WI38 (cell line): ENCODE results near the gene FTH1.

Source experiments
- H3K4me3 ChIP-seq: 2 replicates; pipeline ENCODE4 v1.5.1; 2011; ENCODE audit warnings: low read depth, mild to moderate bottlenecking, control low read depth, low read length
- CTCF ChIP-seq: IDR thresholded peaks from 2 replicates; pipeline ENCODE4 v1.5.1; 2012; ENCODE audit warnings: low read depth, mild to moderate bottlenecking, control low read depth, low read length

Gene FTH1

DNA sequence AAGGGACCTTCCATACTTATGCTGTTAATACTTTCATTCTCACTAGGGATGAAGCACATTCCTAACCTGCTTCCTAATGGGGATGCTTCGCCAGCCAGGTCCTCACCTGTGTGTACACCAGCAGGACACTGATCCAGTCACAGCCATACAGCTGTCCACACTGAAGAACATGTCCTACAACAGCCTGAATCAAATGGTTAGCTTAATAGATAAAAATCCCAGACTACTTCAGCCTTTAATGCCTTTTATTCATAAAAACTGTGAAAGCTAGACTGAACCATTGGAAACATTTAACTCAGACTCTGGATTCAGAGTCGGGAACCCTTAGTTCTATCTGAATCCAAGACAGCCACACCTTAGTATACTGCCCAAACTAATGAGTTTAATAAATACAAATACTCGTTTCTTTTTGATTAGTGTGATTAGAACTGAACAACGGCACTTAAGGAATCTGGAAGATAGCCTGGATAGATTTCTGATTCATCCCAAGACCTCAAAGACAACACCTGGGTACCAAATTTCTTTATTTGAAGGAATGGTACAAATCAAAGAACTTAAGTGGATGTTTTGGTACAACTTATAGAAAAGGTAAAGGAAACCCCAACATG is 3.3 kb downstream of the FTH1 start:
- H3K4me3 ChIP-seq, result peak overlapping the region; percentile 100
- no peak for TF ChIP-seq CTCF

DNA sequence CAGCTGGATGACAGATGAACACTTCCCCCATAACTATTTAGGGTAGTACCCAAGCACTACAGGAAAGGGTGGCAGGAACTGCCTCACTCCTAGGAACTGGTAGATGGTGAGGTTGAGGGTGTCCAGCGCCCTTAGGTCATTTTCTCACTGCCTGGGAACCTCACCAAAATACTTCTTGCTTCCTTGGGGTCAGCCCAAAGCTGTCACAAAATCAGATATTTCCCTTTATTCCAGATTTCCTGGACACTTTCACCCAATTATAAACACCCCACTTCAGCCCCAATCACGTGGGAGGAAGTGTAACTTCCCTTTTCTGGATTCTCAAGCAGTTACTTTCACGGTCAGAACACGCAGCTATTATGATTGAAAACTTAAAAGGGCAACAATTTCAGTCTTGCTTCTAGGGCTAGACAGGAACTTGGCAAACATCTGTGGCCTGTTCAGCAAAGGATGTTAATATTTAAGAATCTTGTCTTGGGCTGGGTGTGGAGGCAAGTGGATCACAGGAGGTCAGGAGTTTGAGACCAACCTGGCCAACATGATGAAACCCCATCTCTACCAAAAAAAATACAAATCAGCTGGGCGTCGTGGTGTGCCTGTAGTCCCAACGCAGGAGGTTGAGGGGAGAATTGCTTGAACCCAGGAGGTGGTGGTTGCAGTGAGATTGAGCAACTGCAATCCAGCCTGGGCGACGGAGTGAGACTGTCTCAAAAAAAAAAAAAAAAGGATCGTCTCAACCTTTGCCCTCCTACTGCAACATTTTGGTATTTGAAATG is 4.0 kb downstream of the FTH1 start:
- no peak overlapping the region for H3K4me3 ChIP-seq
- no peak for TF ChIP-seq CTCF

DNA sequence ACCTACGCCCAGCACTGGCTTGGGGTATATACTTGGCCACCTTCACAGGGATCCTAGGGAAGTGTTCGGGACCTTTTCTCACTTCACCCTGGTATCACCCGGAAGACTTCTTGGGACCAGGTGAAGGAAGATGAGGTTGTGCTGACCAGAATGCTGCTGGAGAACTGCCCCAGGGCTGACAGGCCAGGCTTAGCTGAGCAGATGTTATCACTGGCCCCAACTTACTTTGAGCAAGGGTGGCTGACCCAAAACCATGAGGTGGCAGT is 4.5 kb downstream of the FTH1 start:
- H3K4me3 ChIP-seq, result no peak overlapping the region
- no peak for TF ChIP-seq CTCF

- no peak for TF ChIP-seq CTCF
- no peak overlapping the region for H3K4me3 ChIP-seq
Measured at GRCh38 chr11:61962213-61963015, 5.0 kb downstream of the FTH1 start.

DNA sequence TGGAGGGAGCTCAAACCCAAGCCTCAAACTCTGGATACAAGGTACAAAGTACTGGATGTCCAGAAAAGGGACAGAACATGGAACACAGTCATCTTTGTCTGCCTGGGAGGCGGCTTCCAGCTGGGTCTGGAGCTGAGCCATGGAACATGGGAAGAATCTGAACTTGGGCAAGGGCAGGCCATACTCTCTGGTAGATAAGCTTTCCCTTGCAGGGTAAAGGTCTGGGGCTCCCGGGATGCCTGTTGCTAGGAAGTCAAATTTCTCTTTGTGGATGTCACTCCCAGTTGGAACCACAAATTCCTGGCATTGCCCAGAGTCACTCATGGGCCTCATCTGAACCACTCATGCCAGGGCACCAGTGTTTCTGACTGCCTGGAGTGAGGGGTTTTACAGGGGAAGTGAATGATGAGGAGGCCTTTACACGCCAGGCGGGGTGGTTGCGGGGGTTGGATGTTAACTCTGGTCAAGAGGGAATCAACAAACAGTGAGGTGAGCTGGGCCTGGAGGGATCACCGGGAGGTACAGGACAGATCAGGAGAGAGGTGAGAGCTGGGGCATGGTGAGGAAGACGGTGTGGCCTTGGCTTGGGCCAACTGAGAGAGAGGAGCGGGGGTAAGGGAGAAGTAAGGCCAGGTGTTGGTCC is 5.7 kb downstream of the FTH1 start:
- TF ChIP-seq CTCF, result no peak
- no peak overlapping the region for H3K4me3 ChIP-seq

DNA sequence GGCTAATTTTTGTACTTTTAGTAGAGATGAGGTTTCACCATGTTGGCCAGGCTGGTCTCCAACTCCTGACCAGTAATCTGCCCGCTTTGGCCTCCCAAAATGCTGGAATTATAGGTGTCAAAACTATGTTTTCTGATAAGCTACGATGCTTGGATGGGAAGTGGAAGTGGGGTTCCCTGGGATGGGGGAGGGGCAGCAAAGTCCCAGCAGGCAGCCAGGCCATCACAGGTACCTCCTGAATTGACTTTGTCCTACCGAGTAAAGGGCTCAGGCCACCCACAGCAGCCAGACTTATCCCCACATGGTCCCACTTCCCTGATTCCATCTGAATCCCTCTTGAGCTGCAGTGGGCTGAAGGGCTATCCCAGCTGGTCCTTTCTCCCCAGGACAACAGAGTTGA is 6.9 kb downstream of the FTH1 start:
- no peak overlapping the region for H3K4me3 ChIP-seq
- no peak for TF ChIP-seq CTCF
